ENCODE results near the gene MYOM3. TPM values are rescaled to one million over a fixed set of nuclear protein-coding genes. Genes with fewer than 3 reads are reported as not detected.

The MYOM3 gene
- polyA plus RNA-seq, 2 of the 4 experiments (the other 2 are of a cell fraction), result 2.6 to 8.5 TPM

- ChIA-PET CTCF (interaction anchor here (1.1 kb wide), 1 partner anchor 9 kb away, joined by 3 read pairs; no protein-coding TSS in a partner anchor), POLR2A (no interaction called here)
- Histone ChIP-seq H3K4me1 (peaks cover 17% of the 10 kb centered on the region), H3K27ac (no peak overlapping the region), H3K4me2 (no peak overlapping the region), H3K4me3 (no peak overlapping the region), H3K9me3 (no peaks in the 10 kb centered on the region)
- FAIRE-seq (no peak), ATAC-seq (no peak), DNase-seq (ENCODE audit: low read depth in 1 of 2, low spot score in 1 of 2) (no peak)
- WGBS (ENCODE audit: missing lambda C conversion rate), result 93% methylated on average over 4 of the region's 7 CpGs
- TF ChIP-seq NPAS2 (CRISPR knock-in tag; IDR thresholded peaks at IDR 0.05; ENCODE audit: borderline replicate concordance) (no peak), CEBPB (IDR thresholded peaks at IDR 0.05) (no peak), MYC (IDR thresholded peaks at IDR 0.05; ENCODE audit: borderline replicate concordance, low read length) (no peak), POLR2A (IDR thresholded peaks at IDR 0.05; ENCODE audit: low read length) (no peak), ZFP36 (IDR thresholded peaks at IDR 0.05; ENCODE audit: borderline replicate concordance, partially characterized antibody) (no peak), RAD21 (conservative IDR thresholded peaks at IDR 0.05 in 1 of 2, IDR thresholded peaks at IDR 0.05 in 1 of 2) (no peak), HOXB5 (CRISPR knock-in tag; IDR thresholded peaks at IDR 0.05) (no peak), POLR2AphosphoS2 (conservative IDR thresholded peaks at IDR 0.05; ENCODE audit: low read length) (no peak), GATA3 (IDR thresholded peaks at IDR 0.05; ENCODE audit: borderline replicate concordance) (no peak)
Observed at GRCh38 chr1:24122776-24123175, 10.8 kb upstream of the MYOM3 start.

- no peak overlapping the region for H3K27ac ChIP-seq
- ATAC-seq, result no peak
- ChIA-PET CTCF (interaction anchor here (1.1 to 1.4 kb wide), 2 partner anchors 29 to 270 kb away, joined by 3 to 5 read pairs; no protein-coding TSS in a partner anchor), POLR2A (no interaction called here)
- H3K4me3 ChIP-seq, result no peak overlapping the region
- no peak for DNase-seq (ENCODE audit: low read depth in 1 of 2, low spot score in 1 of 2)
- no peak for FAIRE-seq
- TF ChIP-seq CEBPB (IDR thresholded peaks at IDR 0.05) (no peak), HES2 (IDR thresholded peaks at IDR 0.05) (no peak), CBX8 (IDR thresholded peaks at IDR 0.05) (no peak), NR3C1 (IDR thresholded peaks at IDR 0.05) (no peak), MAFK (IDR thresholded peaks at IDR 0.05; ENCODE audit: partially characterized antibody) (no peak), USF2 (IDR thresholded peaks at IDR 0.05) (no peak), MYC (IDR thresholded peaks at IDR 0.05; ENCODE audit: borderline replicate concordance, low read length) (no peak), BHLHE40 (IDR thresholded peaks at IDR 0.05; ENCODE audit: low read depth, low read length) (no peak), ZFP36 (IDR thresholded peaks at IDR 0.05; ENCODE audit: borderline replicate concordance, partially characterized antibody) (no peak), RCOR1 (IDR thresholded peaks at IDR 0.05; ENCODE audit: low read depth, low read length) (no peak), RFX5 (IDR thresholded peaks at IDR 0.05) (no peak), MAX (IDR thresholded peaks at IDR 0.05) (no peak), NPAS2 (CRISPR knock-in tag; IDR thresholded peaks at IDR 0.05; ENCODE audit: borderline replicate concordance) (no peak), MAZ (IDR thresholded peaks at IDR 0.05; ENCODE audit: borderline replicate concordance, low read depth, low read length) (no peak), EHF (CRISPR knock-in tag; IDR thresholded peaks at IDR 0.05) (no peak), KDM1A (IDR thresholded peaks at IDR 0.05; ENCODE audit: low read depth) (no peak), NFE2L2 (conservative IDR thresholded peaks at IDR 0.05; ENCODE audit: low read length) (no peak), JUN (IDR thresholded peaks at IDR 0.05) (no peak)
- no peaks in the 10 kb centered on the region for H3K9me3 ChIP-seq
- H3K4me2 ChIP-seq, result no peak overlapping the region
- peaks cover 24% of the 10 kb centered on the region for H3K4me1 ChIP-seq
- WGBS (ENCODE audit: missing lambda C conversion rate), result 91% methylated on average over 11 of the region's 14 CpGs
Observed at GRCh38 chr1:24121406-24121805, 9.5 kb upstream of the MYOM3 start.

- FAIRE-seq, result no peak
- POLR2A ChIA-PET, result no interaction called here
- CTCF ChIA-PET, result interaction anchor here (1.1 to 1.6 kb wide), 3 partner anchors 29 to 270 kb away, joined by 3 to 5 read pairs (median 5); no protein-coding TSS in a partner anchor
Observed at GRCh38 chr1:24120965-24121364, 9.0 kb upstream of the MYOM3 start.

More at GRCh38 chr1:24120965-24121364, 9.0 kb upstream of the MYOM3 start:
- whole genome bisulfite sequencing (ENCODE audit: missing lambda C conversion rate), result 83% methylated on average over 2 of the region's 3 CpGs
- Histone ChIP-seq H3K4me1 (peaks cover 24% of the 10 kb centered on the region), H3K4me2 (no peak overlapping the region), H3K4me3 (no peak overlapping the region), H3K9me3 (no peaks in the 10 kb centered on the region), H3K27ac (no peak overlapping the region)
- ATAC-seq (no peak), DNase-seq (ENCODE audit: low read depth in 1 of 2, low spot score in 1 of 2) (no peak)
- no peak for TF ChIP-seq JUNB (IDR thresholded peaks at IDR 0.05)

All from A549 (cell line).